Suppressor macrophage treated with lipopolysaccharide for 1 hour (primary cell): Measurements from ENCODE around the gene PSME3IP1.
"Not testable (repeated sequence)": the region's sequence is repeated elsewhere in the genome, so short reads cannot be mapped to it uniquely, and the experiment has no call there.

Experiments
- DNase-seq, 3 donors: peaks; one replicate each; pipeline ENCODE4 v3.0.0-alpha.2; 2020 to 2022

PSME3IP1 gene

DNA sequence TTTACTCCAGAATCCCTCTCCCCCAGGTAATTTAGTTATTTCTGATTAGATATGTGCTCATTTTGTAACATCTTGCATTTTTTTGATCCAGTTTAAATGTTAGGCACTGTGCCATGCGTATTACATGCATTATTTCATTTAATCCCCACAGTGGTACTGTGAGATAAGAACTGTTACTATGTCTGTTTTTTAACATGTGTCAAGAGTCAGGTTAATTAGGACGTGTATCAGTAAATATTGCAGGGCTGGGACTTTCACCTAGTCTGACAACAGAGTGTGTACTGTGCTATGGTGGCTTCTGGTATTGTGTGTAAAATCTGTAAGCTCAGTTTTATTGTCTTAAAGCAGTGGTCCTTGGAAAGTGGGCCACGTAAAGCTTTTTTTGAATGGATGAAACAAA lies 10.9 kb upstream of the PSME3IP1 start:
- DNase-seq: no peak

DNA sequence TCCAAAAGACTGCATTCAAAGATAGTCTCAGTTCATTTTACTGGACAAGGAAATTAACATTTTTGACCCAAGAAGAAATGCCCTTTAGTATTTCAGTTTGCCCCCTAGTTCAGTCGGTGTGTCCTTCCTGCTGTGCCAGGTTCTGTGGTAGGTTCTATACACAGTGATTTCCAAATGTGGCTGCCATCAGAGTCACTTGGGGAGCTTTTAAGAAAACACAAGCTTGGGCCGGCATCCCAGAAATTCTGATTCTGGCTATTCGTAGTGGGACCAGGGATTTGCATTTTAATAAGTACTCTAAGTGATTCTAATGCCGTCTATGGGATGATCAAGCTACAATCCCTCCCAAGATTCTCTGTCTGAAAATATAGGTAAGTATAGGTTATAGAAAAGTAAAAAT lies 10.4 kb upstream of the PSME3IP1 start:
- no peak for DNase-seq

DNA sequence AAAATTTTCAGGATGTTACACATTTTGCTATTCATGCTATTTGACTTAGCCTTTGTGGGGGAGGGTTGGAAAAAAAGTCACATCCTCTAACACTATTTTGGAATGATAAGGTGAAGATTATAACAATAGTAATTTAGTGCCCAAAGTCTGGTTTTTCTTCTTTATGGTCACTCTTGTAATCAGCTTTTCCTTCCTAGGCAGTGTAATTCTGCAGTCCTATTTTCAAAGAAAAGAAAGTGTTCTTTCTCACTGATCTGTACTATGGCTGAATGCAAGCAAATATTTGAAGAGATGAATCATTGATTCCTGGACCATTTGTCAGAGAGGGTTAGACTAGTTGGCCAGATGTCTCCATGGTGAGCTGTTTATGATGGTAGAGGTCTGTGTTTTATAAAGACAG lies 8.7 kb upstream of the PSME3IP1 start:
- no peak for DNase-seq

DNA sequence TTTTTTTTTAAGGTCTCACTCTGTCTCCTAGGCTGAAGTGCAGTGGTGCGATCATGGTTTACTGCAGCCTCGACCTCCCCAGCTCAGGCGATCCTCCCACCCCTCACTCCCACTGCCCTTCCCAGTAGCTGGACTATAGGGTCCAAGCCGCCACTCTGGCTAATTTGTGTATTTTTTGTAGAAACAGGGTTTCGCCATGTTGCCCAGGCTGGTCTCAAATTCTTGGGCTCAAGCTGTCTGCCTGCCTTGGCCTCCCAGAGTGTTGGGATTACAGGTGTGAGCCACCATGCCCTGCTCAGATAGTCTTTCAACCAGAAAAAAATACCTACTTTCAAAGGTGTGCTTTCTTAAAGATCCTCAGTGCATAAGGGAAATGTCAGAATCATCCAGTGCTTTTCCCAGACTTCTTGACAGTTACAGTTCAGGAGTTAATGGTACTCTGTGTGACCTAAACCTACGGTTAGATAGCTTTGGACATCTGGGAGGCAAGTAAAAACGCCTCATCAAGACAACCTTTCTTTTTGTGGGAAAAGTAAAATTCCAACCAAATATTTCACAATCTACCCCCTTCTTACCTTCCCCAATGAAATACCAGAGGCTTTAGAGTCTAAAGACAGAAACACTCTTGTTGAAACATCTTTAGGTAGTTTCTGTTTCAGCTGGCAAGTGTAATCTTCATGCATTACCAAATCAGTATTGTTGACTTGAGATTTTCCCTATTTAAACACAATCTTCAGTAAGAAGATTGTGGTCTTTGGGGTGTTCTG lies 7.1 kb upstream of the PSME3IP1 start:
- no peak for DNase-seq

DNA sequence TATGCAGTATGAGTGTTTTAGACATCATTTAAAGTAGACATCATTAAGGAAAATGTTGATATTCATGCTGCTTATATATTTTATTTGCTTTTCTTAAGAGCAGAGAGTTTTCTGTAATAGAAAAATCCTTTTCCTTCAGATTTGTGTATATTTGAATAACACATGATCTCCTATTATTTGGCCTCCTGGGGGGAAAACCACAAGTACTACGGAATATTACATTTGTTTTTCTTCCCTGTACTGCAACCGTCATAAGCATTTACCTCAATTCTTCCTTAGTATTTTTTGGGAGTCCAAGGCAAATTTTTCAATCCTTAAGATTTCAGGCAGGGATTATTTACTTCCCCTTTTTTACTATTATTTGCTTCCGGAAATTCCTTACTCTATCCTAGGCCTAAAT lies 6.3 kb upstream of the PSME3IP1 start:
- DNase-seq: no peak

DNA sequence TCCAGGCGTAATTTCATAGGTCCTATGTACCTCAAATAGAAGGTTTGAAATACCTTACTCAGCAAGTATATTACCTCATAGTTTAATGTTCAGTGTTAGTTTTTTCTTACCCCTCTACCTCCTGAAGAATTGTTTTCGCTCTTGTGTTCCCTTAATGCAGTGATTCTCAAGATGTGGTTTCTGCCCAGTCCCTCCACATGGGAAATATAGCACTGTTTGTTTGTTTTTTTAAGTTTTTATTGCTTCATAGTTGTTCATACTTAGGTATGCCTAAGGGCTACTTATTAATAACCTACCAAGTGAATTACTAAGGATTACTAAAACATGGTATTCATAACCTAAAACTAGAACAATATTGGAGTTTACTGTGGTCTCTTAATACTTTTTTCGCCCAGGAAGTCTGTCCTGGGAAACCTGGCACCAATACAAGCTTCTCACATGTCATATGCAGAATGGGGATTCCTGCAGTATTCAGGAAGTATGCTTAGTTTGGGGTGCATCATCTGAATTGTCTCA lies 5.3 kb upstream of the PSME3IP1 start:
- peak; percentile 39 to 62 (median 44) for DNase-seq

DNA sequence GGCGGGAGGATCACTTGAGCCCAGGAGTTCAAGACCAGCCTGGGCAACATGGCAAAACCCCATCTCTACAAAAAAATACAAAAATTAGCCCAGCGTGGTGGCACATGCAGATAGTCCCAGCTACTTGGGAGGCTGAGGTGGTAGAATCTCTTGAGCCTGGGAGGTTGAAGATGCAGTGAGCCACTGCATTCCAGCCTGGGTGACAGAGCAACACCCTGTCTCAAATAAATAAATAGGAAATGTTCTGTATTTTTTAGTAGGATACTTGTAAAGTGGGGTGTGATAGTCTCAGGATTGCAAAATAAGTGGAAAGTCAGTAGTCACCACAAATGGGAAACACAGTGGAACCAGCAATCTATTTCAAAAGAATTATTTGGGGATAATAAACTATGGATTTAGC lies 4.3 kb upstream of the PSME3IP1 start:
- DNase-seq: no peak

DNA sequence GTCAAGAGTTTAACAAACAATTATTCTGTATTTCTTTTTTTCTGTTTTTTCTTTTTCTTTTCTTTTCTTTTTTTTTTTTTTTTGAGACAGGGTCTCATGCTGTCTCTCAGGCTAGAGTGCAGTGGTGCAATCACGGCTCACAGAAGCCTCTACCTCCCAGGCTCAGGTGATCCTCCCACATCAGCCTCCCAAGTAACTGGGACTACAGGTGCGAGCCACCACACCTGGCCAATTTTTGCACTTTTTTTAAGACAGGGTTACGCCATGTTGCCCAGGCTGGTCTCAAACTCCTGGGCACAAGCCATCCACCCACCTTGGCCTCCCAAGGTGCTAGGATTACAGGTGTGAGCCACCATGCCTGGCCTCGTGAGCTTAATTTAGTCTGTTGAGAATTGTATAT lies 3.7 kb upstream of the PSME3IP1 start:
- DNase-seq: not testable (repeated sequence)

DNA sequence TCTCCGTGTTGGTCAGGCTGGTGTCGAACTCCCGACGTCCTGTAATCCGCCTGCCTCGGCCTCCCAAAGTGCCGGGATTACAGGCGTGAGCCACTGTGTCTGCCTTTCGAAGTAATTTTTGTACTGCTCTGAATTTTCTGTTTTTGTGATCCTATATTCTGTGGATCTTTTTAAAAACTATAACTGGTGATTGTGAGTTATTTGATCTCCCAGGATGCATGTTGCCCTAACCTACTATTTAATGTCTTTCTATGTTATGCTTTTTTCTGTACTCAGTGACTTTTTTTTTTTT lies 2.8 kb upstream of the PSME3IP1 start:
- no peak for DNase-seq

DNA sequence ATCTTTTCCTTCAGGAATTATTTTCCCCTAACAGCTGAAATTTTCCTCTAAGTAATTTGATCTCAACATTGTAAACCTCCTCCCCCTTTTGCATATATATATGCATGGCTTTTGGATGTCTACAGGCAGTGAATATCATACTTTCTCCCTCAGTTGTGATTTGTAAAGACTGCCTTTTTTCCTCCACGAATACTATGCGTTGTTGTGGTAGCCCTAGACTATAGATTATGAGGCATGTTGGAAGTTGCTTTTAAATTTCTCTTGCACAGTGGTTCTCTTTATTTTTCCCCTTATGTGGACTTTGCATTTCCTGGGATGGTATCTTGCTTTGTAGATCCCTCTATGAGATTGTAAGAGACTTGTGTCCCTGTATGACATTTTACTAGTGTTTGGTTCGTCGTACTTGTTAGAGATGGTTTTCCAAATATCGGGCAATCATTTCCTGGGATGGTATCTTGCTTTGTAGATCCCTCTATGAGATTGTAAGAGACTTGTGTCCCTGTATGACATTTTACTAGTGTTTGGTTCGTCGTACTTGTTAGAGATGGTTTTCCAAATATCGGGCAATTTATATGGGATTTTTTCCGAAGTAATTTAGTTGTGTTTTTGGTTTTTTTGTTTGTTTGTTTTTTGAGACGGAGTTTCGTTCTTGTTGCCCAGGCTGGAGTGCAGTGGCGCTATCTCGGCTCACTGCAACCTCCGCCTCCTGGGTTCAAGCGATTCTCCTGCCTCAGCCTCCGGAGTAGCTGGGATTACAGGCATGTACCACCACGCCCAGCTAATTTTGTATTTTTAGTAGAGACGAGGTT lies 2.3 kb upstream of the PSME3IP1 start:
- DNase-seq: not testable (repeated sequence)

DNA sequence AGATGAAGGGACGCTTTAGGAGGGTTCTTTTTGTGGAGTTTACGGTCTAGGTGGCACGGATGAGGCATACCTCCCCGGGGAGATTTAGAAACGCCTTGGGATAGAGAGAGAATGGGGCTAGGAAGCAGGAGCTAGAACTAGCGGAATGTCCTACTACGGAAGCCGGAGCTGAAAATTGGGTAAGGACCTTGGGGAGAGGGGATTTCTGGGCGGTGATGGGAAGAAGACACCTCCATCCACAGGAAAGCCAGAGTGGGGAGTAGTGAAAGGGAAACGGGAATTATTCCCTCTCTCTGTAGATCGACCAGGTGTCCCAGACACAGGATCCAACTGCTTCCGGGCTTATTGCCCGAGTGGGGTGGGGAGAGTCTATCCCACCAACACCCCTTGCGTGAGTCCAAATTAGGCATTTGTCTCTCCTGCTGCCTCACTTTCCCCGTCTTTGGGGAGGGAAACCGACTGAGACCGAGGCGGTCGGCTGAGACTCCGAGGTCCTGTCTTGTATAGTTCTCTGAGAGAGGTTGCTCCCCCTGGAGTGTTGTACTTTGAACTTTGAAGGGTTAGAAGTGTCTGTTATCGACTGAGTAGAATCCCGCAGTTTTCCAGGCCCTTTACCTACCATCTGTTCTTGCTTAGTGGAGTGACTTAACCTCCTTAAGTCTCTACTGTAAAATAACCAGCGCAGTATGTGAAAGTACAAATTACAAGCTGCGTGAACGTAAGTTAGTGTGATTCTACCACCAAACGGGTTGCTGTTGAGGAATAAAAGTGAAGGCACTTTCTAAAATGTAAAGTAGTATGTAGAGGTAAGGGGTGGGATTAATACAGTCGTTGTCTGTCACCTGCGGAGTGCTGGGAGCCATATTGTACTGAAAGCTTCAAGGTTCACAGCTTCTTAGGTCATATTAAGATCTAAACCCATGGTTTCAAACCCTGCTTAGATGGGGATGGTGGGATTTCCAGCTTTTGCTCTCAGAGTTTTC lies 1.3 kb upstream of the PSME3IP1 start:
- DNase-seq: peak in 2 of 3 donors; percentile 27 to 29

DNA sequence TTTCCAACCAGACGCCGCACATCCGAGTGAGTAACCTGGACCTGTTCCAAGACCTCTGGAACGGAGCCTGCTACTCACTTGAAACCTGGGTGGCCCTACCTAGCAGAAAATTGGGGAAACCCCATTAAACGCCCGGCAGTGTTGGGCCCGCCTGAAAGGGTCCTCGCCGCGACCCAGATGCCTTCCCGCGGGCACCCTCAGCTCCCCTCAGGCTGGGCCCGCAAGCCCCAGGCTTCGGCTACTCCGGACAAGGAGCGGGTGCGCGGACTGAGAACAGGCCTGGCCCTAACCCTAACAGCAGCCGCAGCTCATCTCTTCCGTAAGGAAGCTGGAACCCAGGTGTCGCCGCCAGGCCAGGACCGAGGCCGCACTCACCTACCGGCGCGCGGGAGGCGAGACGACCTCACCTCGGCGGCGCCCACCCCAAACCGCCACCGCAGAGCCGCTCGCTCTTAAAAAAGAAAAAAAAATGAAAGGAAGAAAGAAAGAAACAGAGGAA lies 344 bp downstream of the PSME3IP1 start:
- peak in 2 of 3 donors; percentile 38 to 46 for DNase-seq

DNA sequence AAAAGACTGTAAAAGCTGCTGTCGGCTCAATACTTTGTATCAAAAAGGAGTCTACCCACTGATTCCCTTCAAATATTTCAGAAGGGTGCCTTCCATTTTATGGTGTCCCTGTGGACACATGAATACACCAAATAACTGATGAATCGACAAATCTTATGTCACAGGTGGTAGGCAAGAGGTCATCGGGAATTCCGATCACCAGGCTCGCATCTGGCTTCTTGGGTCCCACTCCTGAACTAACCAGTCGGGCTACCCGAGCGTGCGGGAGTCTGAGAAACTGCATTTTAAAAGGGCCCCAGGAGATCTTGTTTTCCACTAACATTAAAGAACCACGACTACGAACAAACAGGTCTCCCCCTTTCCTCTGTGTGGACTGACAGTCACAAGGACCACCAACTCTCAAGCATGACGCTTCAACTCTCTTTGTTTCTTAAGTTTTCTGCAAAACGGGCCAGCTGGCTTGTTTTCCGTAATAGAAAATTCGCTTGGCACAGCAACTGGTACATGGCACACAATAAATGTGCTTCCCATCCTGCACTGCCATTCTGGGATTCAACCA lies 873 bp downstream of the PSME3IP1 start:
- DNase-seq: peak in 1 of 3 donors; percentile 22

DNA sequence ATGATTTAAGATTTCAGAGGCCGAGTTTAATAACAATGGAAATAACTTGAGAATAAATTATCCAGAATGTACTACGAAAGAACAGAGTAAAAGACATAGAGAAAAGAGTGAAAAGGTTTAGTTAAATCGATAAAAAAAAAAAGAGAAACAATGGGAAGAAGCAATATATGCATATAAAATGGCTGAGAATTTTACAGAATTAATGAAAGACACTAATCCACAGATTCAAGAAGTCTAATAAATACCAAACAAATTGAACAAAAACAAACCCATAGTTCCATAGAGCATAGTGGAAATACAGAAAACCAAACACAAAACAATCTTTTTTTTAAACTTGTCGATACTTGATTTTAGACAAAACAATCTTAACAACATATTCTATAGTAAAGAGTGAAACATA lies 1.7 kb downstream of the PSME3IP1 start:
- DNase-seq: no peak

DNA sequence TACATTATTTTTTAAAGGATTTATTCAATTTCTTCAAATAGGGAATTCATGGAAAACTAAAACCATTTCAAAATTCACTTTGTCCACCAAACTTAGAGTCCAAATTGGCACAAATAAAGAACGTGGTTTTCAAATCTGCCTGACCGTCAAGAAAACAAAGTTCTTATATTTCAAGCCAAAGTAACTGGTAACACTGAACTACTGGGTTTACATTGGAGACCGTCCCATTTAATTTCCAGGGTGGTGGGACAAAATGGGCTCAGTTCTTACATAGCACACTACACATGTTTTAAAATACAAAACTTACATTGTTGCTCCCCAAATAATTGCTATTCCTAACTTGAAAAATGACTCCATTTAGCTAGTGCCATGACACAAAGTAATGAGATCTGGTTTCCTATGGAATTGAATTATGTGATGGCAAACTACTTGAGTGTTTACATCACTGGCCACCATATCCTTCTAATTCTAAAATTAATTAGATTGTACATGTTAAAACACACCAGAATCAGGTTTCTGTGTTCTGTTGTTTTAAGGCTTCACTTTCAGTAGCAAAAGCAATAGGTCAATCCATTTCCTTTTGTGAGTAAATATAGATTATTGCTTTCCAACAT lies 6.5 kb downstream of the PSME3IP1 start:
- no peak for DNase-seq

DNA sequence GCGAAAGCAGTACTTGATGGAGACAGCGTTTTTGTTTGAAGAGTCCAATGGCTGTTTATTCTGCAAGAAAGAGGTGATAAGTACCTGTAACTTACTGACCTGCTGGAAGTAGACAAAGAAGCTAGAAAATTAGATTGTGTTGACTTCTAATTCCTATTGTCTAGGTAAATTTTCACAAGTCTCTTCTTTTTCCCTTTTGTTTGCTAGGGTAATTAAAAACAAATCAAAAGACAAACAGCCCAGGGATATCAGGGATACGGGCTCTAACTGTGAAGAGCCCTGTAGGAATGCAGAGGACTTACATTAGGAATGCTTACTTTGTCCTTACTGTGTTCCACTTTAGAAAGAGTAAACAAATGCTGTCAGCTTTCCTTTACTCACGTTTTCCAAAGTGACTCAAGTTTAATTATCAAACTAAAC lies 7.0 kb downstream of the PSME3IP1 start:
- DNase-seq: no peak

DNA sequence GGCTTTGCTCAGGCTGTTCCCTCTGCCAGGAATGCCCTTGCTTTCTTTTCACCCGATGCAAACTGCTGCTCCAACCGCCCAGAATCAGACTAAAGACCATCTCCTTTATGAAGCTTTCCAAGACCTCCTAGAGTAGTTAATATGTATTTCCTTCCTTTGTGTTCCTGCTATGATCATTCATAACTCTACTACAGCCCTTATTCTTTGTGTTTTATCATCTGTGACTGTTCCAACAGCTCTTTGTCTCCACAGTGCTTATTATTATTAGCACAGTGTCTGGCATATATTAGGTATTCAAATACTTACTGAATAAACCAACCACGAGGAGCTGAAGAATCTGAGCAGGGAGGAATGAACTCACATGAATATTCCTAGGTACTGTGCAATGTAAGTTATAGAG lies 7.6 kb downstream of the PSME3IP1 start:
- no peak for DNase-seq

DNA sequence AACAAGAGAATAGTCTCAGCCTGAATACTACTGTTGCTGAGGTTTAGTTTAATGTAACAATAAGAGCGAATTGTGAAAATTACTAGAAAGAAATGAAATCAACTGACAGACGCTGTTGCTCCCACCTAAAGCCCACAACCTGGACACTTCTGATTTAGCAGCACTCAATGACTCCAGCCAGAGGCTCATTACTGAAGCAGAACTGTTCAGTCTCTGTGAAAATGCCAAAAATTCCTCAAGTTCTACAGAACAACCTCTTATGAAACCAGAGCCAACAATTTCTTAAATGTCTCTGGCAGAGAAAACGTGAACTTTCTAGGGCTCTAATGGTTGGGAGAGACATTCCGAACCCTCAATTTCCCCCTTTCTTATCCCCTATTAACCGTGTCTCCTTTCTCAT lies 9.9 kb downstream of the PSME3IP1 start:
- no peak for DNase-seq

DNA sequence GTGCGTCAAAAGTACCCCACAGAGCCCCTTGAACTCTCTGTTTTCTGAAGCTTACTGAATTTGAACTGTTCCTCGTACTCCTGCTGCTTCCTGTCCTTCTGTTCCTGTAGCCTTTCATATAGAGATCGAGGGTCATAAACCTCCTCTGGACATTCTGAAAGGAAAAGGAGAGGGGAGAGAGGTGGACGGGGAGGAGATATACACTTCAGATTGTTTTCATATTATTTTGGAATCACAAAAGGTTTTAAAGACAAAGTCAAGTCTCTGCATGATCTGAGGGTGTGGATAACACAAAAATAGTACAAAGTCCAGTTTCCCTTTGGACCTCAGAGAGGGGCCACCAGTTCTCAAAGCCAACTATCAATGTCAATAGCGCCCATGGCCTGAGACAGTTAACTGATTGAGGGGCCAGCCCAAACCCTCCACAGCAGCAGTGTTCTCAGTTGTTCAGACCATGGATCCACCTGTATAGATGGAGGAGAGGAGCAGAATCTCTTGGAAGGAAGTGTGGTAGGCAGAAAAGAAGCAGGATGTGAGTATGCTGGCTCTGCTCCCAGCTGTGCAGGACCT lies 13.0 kb downstream of the PSME3IP1 start:
- DNase-seq: no peak

DNA sequence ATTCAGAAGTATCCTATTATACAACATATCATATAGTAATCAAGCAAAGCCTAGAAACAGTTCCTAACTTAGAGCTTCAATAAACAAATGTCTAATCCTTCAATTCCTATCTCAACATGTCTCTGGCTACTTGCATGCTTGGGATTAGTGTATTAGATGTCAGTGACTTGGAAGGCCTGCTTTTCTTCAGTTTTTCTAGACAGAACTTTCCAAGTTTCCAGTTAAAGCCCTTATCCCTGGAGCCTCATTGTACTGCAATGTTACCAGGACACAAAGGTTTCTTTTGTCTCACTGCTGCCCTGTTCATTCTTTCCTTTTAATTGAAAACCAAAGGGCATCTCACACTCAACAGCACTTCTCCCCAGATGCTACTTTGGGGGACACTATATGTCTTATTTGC lies 16.5 kb downstream of the PSME3IP1 start:
- no peak for DNase-seq

DNA sequence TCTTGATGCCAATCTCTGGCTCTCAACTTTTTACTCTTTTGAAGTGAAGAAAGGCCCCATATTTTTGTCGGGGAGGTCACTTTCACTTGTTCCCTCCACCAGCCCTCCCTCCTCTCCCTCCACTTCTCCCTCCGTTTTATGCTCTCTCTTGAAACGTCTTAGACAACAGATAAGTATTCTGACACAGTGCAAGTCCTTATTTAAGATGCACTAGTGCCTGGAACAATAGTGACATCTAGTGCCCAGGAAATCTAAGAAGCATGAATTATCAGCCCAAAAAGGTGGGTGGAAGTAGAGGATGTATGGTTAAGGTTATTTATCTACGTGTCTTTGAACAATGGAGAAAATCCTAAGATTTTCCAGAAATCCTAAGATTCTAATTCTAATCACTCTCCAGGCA lies 17.9 kb downstream of the PSME3IP1 start:
- peak; percentile 75 to 85 (median 81) for DNase-seq

DNA sequence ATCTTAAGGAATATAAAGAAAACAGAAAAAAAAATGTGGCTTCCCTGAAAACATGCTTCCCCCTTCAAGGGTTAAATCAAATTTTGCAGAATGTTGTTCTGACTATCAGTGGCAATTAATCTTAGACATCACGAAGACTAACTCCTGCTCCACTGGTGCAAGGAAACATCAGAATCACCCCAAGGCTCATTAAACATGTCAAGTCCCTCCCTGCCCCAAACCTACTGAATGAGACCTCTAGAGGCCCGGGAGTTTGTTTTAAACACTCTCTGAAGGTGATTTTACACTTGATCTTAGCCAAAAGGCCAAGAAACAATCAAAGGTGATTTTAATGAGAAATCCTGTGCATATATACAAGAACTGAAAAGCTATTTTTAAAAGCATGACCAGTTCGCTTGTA lies 18.3 kb downstream of the PSME3IP1 start:
- no peak for DNase-seq
